ENCODE data around the gene LEMD2. TPM values are rescaled to one million over a fixed set of nuclear protein-coding genes. Genes with fewer than 3 reads are reported as not detected.

LEMD2 gene
- total and polyA plus RNA-seq, 9 of the 15 experiments (the other 6 are each of a cell fraction or from before 2014, with no cell fraction given), result 0.32 to 46.3 (median 30.8) TPM

- DNase-seq (ENCODE audit: extremely low read depth in 1 of 4, low spot score in 3 of 4), result no peak
- peaks cover 70% of the 10 kb centered on the region; the same call in 2 of the 3 replicates for H3K36me3 ChIP-seq (ENCODE audit: control insufficient read depth, insufficient read depth, low read length)
- in situ Hi-C loops (cut with MboI), result no loop called here
- ATAC-seq, result no peak
- no peak overlapping the region for H2AFZ ChIP-seq (ENCODE audit: low read depth, low read length)
- no peak overlapping the region for H3K4me3 ChIP-seq
- WGBS (ENCODE audit: insufficient coverage, low coverage, missing lambda C conversion rate), result 79% methylated on average over 9 of the region's 10 CpGs
- CTCF ChIA-PET (ENCODE audit: low intra/inter-chr PET ratio), result no interaction called here
- intact Hi-C loops (cut with micrococcal nuclease), result no loop called here
- no peak overlapping the region for H3K9ac ChIP-seq (ENCODE audit: insufficient read depth in 1 of 2, low read depth in 2 of 2, low read length in 2 of 2)
- H3K79me2 ChIP-seq (ENCODE audit: control insufficient read depth, insufficient read depth, low read length), result peaks cover 25% of the 10 kb centered on the region
- no TSS peak for BruUV-seq (replicated peaks)
- no peak for FAIRE-seq
- H3K9me3 ChIP-seq (replicated peaks; ENCODE audit: control insufficient read depth, insufficient read depth, low read depth, low read length), result no peaks in the 10 kb centered on the region
- no peaks in the 10 kb centered on the region for H4K20me1 ChIP-seq (replicated peaks; ENCODE audit: control insufficient read depth, insufficient read depth, low read length)
- no peaks in the 10 kb centered on the region for H3K27me3 ChIP-seq (ENCODE audit: control insufficient read depth in 2 of 2, insufficient read depth in 2 of 2, low read length in 2 of 2)
- POLR2A ChIA-PET, result interaction anchor here (0.7 to 7.0 kb wide), 3 partner anchors 13 to 380 kb away, joined by 3 to 36 read pairs (median 3); no protein-coding TSS in a partner anchor
- no peak overlapping the region for H3K4me2 ChIP-seq (ENCODE audit: insufficient read depth, low read length)
- peaks cover 4% of the 10 kb centered on the region for H3K9me1 ChIP-seq (ENCODE audit: control insufficient read depth, insufficient read depth, low read length)
- H3K27ac ChIP-seq (ENCODE audit: extremely low read depth, low read depth, low read length), result no peak overlapping the region
- TF ChIP-seq, protein P1, sequence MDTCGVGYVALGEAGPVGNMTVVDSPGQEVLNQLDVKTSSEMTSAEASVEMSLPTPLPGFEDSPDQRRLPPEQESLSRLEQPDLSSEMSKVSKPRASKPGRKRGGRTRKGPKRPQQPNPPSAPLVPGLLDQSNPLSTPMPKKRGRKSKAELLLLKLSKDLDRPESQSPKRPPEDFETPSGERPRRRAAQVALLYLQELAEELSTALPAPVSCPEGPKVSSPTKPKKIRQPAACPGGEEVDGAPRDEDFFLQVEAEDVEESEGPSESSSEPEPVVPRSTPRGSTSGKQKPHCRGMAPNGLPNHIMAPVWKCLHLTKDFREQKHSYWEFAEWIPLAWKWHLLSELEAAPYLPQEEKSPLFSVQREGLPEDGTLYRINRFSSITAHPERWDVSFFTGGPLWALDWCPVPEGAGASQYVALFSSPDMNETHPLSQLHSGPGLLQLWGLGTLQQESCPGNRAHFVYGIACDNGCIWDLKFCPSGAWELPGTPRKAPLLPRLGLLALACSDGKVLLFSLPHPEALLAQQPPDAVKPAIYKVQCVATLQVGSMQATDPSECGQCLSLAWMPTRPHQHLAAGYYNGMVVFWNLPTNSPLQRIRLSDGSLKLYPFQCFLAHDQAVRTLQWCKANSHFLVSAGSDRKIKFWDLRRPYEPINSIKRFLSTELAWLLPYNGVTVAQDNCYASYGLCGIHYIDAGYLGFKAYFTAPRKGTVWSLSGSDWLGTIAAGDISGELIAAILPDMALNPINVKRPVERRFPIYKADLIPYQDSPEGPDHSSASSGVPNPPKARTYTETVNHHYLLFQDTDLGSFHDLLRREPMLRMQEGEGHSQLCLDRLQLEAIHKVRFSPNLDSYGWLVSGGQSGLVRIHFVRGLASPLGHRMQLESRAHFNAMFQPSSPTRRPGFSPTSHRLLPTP (IDR thresholded peaks at IDR 0.05; ENCODE audit: borderline replicate concordance, extremely low read depth, insufficient read length), result no peak
- TF ChIP-seq ZNF41 (CRISPR knock-in tag; conservative IDR thresholded peaks at IDR 0.05) (no peak), CBX1 (IDR thresholded peaks at IDR 0.05; ENCODE audit: low read depth) (no peak), SFPQ (IDR thresholded peaks at IDR 0.05; ENCODE audit: low read depth, low read length) (no peak), WHSC1 (IDR thresholded peaks at IDR 0.05; ENCODE audit: low read length) (no peak), TRIM25 (IDR thresholded peaks at IDR 0.05; ENCODE audit: borderline replicate concordance) (no peak), CHAMP1 (IDR thresholded peaks at IDR 0.05) (no peak), POLR2AphosphoS2 (IDR thresholded peaks at IDR 0.05; ENCODE audit: low read length) (no peak), POLR2A (conservative IDR thresholded peaks at IDR 0.05) (no peak), CBX3 (IDR thresholded peaks at IDR 0.05; ENCODE audit: borderline replicate concordance in 1 of 2, low read length in 2 of 2) (no peak)
- peaks cover 10 to 18% of the 10 kb centered on the region in 2 experiments; a peak in 3 of 5 replicates for H3K4me1 ChIP-seq (replicated peaks in 1 of 2; ENCODE audit: control insufficient read depth in 2 of 2, insufficient read depth in 2 of 2, low read length in 2 of 2)
These were observed 5.0 kb downstream of the LEMD2 start for GRCh38 chr6:33783781-33784520.

All from K562 (cell line).